HTR-8/SVneo (cell line): Measurements from ENCODE around the gene KIF24.
"Not testable (repeated sequence)": the region's sequence is repeated elsewhere in the genome, so short reads cannot be mapped to it uniquely, and the experiment has no call there.

Experiments
- DNase-seq: peaks from one replicate; pipeline ENCODE4 v3.0.0; 2011; ENCODE audit warnings: low spot score, mixed read lengths; ENCODE audit not compliant: insufficient read length
- FAIRE-seq: peaks from 2 replicates; lab custom pipeline; 2011; peaks lifted over from hg19 to GRCh38; lab: Jason Lieb, UNC

Gene KIF24

DNA sequence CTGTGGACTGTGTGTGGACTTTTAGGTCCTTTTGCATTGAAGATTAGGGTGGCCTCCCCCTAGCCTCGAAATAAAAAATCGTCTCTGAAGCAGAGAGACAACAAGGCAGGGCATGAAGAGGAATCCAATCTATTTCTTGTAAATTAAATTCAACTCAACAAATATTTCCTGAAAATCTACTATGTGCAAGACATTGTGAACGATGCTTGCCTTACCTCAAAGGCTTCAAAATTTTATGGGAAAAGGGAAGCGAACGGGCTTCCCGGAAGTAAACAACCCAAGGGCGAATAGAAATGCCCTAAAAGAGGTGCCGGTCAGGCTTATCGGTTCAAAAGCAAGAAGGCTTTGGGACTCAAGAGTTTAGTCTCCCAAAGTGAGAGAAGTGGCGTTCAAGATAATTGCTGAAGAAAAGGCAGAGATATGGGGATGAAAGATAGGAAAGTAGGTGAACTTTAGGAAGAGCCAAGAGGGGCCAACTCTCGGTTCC, 525 bp downstream of the KIF24 start:
- no peak for DNase-seq
- FAIRE-seq: no peak

DNA sequence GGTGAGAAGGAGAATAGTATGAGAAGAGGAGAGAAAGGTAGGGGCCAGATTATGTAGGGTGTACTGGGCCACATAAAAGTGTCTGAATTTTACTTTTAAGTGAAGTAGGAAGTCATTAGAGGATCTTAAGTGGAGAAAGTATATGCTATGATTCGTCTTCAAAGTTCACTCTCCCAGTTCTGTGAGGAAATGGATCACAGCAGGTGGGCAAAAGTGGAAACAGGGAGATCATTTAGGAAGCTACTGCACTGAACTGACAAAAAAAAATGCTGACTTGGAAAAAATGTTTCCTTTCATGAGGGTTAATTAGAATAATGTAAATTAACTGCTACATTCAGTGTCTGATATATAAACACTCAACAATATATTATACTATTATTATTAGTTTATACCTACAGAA, 2.4 kb downstream of the KIF24 start:
- DNase-seq: no peak
- no peak for FAIRE-seq

GRCh38 chr9:34322899-34323591, 6.0 kb downstream of the KIF24 start:
- FAIRE-seq (no peak), DNase-seq (no peak)

DNA sequence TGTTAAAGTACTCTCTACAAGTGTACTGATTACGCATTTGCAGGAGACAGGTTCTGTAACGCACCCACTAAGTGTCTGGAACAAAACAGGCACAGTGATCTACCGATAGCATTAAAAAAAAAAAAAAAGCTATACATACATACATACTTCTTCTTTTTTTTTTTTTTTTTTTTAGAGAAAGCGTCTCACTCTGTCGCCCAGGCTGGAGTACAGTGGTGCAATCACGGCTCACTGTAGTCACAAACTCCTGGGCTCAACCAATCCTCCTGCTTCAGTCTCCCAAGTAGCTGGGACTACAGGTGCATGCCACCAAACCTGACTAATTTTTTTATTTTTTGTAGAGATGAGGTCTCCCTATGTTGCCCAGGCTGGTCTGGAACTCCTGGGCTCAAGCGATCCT, 7.6 kb downstream of the KIF24 start:
- FAIRE-seq: no peak
- DNase-seq: no peak

DNA sequence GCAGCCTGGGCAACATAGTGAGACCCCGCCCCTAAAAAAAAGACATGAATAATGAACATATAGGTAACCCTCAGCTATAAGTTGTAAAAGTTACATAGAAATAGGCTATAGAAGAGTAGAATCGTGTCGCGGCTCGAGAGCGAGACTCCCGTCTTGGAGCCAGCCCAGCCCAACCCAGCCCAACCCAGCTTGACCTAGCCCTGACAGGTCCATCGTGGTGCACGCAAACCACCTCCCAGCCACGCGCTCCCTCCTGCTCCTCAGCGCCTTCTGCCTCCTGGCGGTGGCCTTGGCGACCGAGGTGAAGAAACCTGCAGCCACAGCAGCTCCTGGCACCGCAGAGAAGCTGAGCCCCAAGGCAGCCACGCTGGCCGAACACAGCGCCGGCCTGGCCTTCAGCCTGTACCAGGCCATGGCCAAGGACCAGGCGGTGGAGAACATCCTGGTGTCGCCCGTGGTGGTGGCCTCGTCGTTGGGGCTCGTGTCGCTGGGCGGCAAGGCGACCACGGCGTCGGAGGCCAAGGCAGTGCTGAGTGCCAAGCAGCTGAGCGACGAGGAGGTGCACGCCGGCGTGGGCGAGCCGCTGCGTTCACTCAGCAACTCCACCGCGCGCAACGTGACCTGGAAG, 10.8 kb downstream of the KIF24 start:
- no peak for FAIRE-seq
- no peak for DNase-seq

DNA sequence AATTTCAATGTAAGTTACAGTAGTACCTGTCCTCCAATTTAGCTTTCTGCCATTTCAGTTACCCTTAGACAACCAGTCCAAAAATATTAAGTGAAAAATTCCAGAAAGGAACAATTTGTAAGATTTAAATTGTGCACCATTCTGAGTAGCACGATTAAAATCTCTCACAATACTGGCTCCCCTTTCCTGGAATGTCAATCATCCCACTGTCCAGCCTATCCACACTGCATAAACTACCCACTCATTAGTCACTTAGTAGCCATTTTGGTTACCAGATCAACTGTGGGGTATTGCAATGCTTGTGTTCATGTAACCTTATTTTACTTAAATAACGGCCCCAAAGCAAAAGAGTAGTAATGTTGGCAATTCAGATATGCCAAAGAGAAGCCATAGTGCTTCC, 11.6 kb downstream of the KIF24 start:
- no peak for DNase-seq
- FAIRE-seq: no peak

DNA sequence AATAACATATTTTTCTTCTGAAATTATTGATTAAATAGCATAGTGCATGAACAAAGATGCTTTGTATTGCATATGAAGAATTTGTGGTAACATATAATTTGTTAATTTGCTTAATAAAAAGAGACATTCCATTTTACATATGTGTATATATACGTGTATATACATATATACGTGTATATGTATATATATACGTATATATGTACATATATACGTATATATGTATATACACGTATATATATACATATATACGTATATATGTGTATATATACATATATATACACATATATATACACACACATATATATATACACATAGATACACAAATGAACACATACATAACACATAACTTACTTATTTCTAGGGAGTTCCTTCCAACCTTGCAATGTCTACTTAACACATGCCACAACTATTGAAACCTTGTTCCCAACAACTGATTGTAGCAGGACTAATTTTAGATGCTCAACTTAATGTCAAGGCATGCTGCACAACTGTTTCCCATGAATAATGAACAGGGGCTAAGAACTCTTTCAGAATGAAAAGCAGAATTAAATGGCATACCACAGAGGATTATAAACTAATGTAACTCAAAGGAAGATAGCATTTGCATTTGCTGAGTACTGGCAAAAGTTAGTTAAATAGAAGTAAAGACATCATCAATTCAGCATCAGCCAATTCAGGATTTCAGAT, 17.4 kb downstream of the KIF24 start:
- FAIRE-seq: no peak
- no peak for DNase-seq

GRCh38 chr9:34310215-34310614, 18.9 kb downstream of the KIF24 start:
- DNase-seq: peak; percentile 12
- no peak for FAIRE-seq

- FAIRE-seq, DNase-seq: not testable (repeated sequence)
Measured at GRCh38 chr9:34308316-34308715, 20.8 kb downstream of the KIF24 start.

DNA sequence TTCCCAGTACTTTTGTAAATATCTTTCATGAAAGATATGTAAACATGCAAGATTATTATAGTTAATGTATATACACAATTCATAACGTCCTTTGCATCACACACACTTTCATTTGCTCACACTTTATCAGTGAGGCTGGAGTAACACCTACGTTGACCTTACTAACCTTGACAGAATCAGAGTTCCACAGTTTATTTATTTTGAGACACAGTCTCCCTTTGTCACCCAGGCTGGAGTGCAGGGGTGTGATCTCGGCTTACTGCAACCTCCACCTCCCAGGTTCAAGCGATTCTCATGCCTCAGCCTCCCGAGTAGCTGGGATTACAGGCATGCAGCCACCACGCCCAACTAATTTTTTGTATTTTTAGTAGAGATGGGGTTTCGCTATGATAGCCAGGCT, 28.0 kb downstream of the KIF24 start:
- FAIRE-seq, DNase-seq: not testable (repeated sequence)

- FAIRE-seq: no peak
- DNase-seq: no peak
Measured at GRCh38 chr9:34292552-34292951, 36.5 kb downstream of the KIF24 start.

GRCh38 chr9:34291423-34291822, 37.6 kb downstream of the KIF24 start:
- DNase-seq: no peak

GRCh38 chr9:34291023-34291422, 38.0 kb downstream of the KIF24 start:
- FAIRE-seq: no peak
- no peak for DNase-seq

More at GRCh38 chr9:34291423-34291822, 37.6 kb downstream of the KIF24 start:
- FAIRE-seq: no peak

DNA sequence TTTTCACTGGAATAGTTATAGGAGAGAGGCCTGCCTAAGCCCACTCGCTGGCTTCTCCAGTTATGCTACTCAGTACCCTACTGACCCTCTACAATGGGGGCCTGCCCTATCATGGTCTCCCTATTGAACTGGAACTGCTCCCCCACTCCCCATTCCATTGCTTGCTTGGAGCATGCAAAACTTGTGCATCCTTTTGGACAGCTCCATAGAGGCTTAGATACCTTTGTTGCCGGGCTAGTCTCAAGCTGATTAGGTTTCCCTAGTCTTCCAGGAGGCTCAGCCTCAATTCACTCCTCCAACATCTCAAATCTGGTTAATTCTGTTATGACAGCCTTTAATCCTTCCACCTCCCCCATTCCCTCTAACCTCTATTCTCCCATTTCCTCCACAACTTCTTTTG, 39.9 kb downstream of the KIF24 start:
- FAIRE-seq: no peak
- DNase-seq: no peak

- DNase-seq: no peak
- no peak for FAIRE-seq
Measured at GRCh38 chr9:34282096-34282495, 47.0 kb downstream of the KIF24 start.

DNA sequence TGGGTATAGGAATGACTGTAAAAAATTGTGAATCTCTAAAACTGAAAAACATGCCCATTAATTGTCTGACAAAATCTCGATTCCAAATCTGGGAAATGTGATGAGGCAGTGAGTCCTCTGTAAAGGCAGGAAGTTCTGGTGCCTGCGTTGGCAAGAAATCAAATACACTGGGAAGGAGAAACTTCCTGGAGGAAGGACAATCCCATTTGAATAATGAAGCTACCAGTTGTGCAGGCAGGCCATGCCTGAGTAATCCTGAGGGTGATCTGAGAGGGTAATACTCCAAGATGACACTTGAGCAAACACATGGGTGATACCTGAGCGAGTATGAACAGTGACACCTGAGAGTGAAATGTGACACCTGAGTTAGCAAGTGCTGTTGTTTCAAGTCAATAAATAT, 49.7 kb downstream of the KIF24 start:
- DNase-seq: no peak
- no peak for FAIRE-seq
